ENCODE measurements around the gene WNK3.
"Not testable (repeated sequence)": the region's sequence is repeated elsewhere in the genome, so short reads cannot be mapped to it uniquely, and the experiment has no call there.

WNK3 gene

DNA sequence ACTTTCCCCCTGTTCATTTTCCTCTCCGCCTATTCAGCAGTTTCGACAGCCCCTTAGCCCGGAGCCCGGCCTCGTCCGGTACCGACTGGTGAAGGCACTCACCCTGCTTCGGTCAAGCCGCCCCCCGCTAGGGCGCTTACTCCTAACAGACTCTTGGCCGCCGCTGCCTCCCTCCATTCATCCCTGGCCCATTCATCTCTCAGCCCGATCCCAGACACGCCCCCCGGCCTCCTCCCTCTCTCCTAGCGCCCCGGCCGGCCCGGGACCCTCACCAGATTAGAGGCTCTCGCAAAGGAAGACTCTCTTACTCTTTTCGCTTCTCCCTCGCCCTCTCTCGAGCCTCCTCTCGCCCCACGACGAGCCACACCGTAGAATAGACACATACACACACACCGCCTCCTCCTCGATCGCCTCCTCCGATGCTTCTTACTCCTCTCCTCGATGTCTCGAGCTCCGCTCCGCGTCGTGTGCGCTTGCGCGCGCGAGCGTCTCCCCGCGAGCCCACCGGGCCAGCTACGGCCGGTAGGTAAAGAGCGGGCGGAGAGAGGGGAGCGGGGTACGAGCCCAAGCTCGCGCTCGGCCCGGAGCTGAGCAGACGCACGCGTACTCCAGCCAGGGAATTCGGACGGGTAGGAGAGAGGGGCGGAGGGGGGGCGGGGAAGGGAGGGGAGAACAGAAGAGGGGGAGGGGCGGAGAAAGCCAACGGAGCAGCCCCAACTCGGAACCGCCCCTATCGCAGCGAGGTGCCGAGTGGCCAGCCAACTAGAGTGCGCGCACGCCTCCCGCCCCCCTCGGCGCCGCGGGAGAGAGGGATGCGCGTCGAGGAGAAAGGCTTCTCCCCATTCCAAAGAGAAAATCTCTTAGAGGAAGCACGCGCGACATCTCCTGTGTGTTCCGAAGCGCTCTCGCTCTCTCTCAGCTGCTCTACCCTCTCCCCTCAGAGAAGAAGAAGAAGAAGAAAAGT, at the start of gene WNK3:
WNK3 (minus strand) TSS at position 633 of the 964 bp plus-strand sequence.
- Mint-ChIP-seq H3K9me3 (no peaks in the 10 kb centered on the region), H3K36me3 (no peaks in the 10 kb centered on the region), H3K4me3 (peak within 1 kb of the TSS; percentile 83), H3K27ac (peak within 1 kb of the TSS; percentile 26), H3K4me1 (peaks cover 19% of the 10 kb centered on the region)
- ATAC-seq (peak; percentile 80), DNase-seq (ENCODE audit: low spot score in 2 of 2) (peak; percentile 2 to 47)

- no peak overlapping the region for H3K4me3 Mint-ChIP-seq
- ATAC-seq = no peak
- H3K27ac Mint-ChIP-seq = no peak overlapping the region
Observed at GRCh38 chrX:54407266-54407665, 49.4 kb upstream of the WNK3 start.

GRCh38 chrX:54397113-54397512, 39.3 kb upstream of the WNK3 start:
- Mint-ChIP-seq H3K27ac (no peak overlapping the region), H3K36me3 (no peaks in the 10 kb centered on the region), H3K4me1 (no peaks in the 10 kb centered on the region), H3K4me3 (no peak overlapping the region), H3K9me3 (no peaks in the 10 kb centered on the region)
- no peak for DNase-seq (ENCODE audit: low spot score in 2 of 2)
- ATAC-seq = no peak

More at GRCh38 chrX:54407266-54407665, 49.4 kb upstream of the WNK3 start:
- Mint-ChIP-seq H3K4me1 (no peaks in the 10 kb centered on the region), H3K9me3 (no peaks in the 10 kb centered on the region), H3K36me3 (no peaks in the 10 kb centered on the region)
- DNase-seq (ENCODE audit: low spot score in 2 of 2) = no peak

GRCh38 chrX:54386314-54386713, 28.5 kb upstream of the WNK3 start:
- no peak overlapping the region for H3K4me3 Mint-ChIP-seq
- H3K36me3 Mint-ChIP-seq = no peaks in the 10 kb centered on the region
- ATAC-seq (no peak), DNase-seq (ENCODE audit: low spot score in 2 of 2) (no peak)
- no peaks in the 10 kb centered on the region for H3K4me1 Mint-ChIP-seq
- no peak overlapping the region for H3K27ac Mint-ChIP-seq
- H3K9me3 Mint-ChIP-seq = no peaks in the 10 kb centered on the region

DNA sequence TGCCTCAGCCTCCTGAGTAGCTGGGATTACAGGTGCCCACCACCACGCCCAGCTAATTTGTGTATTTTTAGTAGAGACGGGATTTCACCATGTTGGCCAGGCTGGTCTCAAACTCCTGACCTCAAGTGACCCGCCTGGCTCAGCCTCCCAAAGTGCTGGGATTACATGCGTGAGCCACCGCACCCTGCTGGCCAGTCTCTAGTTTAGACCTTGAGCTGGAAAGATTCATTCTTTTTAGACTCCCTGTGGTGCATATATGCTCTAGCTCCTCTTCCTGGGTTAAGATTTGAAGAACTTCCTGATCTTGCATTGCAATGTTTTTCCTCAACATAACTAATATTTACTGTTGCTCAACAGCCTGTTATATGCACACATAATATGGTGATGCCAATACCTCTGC, 26.8 kb upstream of the WNK3 start:
- H3K4me1 Mint-ChIP-seq; H3K27ac Mint-ChIP-seq; H3K4me3 Mint-ChIP-seq; H3K9me3 Mint-ChIP-seq; DNase-seq (ENCODE audit: low spot score in 2 of 2); H3K36me3 Mint-ChIP-seq; ATAC-seq: not testable (repeated sequence)

DNA sequence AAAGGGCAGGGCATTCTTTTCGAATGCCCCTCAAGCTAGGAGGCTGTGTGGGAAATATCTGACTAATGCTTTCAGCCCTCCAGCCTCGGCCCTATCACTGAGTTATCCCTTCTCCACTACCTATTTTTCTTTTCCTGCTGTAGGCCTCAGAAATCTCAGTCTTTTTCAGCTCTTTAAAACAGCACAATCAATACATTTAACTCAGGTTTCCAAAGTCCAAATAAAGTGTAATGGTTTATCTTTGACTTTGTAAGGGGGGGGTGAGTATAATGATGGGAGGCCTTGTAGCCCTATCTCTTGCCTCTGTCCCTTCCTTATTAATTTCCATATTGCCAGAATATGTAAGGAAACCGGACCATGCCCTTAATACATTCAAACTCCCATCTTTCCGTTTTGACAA, 1.6 kb upstream of the WNK3 start:
- no peak for DNase-seq (ENCODE audit: low spot score in 2 of 2)

GRCh38 chrX:54358424-54359211, 772 bp upstream of the WNK3 start:
- Mint-ChIP-seq H3K4me1 (peaks cover 19% of the 10 kb centered on the region), H3K9me3 (no peaks in the 10 kb centered on the region), H3K36me3 (no peaks in the 10 kb centered on the region), H3K27ac (no peak overlapping the region), H3K4me3 (peak overlapping the region; percentile 83)
- ATAC-seq = peak; percentile 51
- DNase-seq (ENCODE audit: low spot score in 2 of 2) = peak; percentile 2 to 45

More for the DNA sequence above, 1.6 kb upstream of the WNK3 start:
- Mint-ChIP-seq H3K9me3 (no peaks in the 10 kb centered on the region), H3K4me3 (peak overlapping the region; percentile 83), H3K36me3 (no peaks in the 10 kb centered on the region), H3K4me1 (peaks cover 19% of the 10 kb centered on the region), H3K27ac (no peak overlapping the region)
- no peak for ATAC-seq

DNA sequence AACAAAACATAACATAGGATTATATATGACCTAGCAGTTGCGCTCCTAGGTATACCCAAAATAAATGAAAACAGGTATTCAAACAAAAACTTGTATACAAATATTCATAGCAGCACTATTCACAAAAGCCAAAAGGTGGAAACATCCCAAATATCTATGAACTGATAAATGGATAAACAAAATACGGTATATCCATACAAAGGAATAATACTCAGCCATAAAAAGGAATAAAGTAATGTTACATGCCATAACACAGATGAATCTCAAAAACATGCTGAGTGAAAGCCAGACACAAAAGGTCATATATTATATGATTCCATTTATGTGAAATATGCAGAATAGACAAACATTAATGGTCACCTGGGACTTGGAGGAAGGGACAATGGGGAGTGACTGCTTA, 5.2 kb downstream of the WNK3 start:
- Mint-ChIP-seq H3K9me3 (no peaks in the 10 kb centered on the region), H3K4me1 (peaks cover 10% of the 10 kb centered on the region), H3K36me3 (no peaks in the 10 kb centered on the region), H3K4me3 (no peak overlapping the region), H3K27ac (no peak overlapping the region)
- ATAC-seq (no peak), DNase-seq (ENCODE audit: low spot score in 2 of 2) (no peak)

DNA sequence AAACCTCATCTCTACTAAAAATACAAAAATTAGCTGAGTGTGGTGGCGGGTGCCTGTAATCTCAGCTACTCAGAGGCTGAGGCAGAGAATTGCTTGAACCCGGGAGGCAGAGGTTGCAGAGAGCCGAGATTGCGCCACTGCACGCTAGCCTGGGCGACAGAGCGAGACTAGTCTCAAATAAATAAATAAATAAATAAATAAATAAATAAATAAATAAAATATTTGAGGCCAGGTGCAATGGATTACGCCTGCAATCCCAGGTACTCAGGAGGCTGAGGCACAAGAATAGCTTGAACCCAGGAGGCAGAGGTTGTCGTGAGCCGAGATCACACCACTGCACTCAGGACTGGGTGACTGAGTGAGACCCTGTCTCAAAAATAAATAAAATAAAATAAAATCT, 20.5 kb downstream of the WNK3 start:
- ATAC-seq; H3K4me1 Mint-ChIP-seq; H3K4me3 Mint-ChIP-seq; H3K27ac Mint-ChIP-seq; H3K36me3 Mint-ChIP-seq; H3K9me3 Mint-ChIP-seq; DNase-seq (ENCODE audit: low spot score in 2 of 2): not testable (repeated sequence)

- H3K4me3 Mint-ChIP-seq = no peak overlapping the region
- DNase-seq (ENCODE audit: low spot score in 2 of 2) (no peak), ATAC-seq (no peak)
- no peaks in the 10 kb centered on the region for H3K9me3 Mint-ChIP-seq
- no peak overlapping the region for H3K27ac Mint-ChIP-seq
- H3K4me1 Mint-ChIP-seq = no peaks in the 10 kb centered on the region
- H3K36me3 Mint-ChIP-seq = no peaks in the 10 kb centered on the region
Observed at GRCh38 chrX:54325077-54325476, 32.8 kb downstream of the WNK3 start.

GRCh38 chrX:54320067-54320466, 37.8 kb downstream of the WNK3 start:
- no peaks in the 10 kb centered on the region for H3K4me1 Mint-ChIP-seq
- DNase-seq (ENCODE audit: low spot score in 2 of 2) (no peak), ATAC-seq (no peak)
- H3K4me3 Mint-ChIP-seq = no peak overlapping the region
- no peak overlapping the region for H3K27ac Mint-ChIP-seq
- H3K9me3 Mint-ChIP-seq = no peaks in the 10 kb centered on the region
- no peaks in the 10 kb centered on the region for H3K36me3 Mint-ChIP-seq

GRCh38 chrX:54306379-54306778, 51.5 kb downstream of the WNK3 start:
- Mint-ChIP-seq H3K4me1 (no peaks in the 10 kb centered on the region), H3K27ac (no peak overlapping the region), H3K36me3 (no peaks in the 10 kb centered on the region), H3K9me3 (no peaks in the 10 kb centered on the region), H3K4me3 (no peak overlapping the region)
- ATAC-seq = no peak
- DNase-seq (ENCODE audit: low spot score in 2 of 2) = no peak

DNA sequence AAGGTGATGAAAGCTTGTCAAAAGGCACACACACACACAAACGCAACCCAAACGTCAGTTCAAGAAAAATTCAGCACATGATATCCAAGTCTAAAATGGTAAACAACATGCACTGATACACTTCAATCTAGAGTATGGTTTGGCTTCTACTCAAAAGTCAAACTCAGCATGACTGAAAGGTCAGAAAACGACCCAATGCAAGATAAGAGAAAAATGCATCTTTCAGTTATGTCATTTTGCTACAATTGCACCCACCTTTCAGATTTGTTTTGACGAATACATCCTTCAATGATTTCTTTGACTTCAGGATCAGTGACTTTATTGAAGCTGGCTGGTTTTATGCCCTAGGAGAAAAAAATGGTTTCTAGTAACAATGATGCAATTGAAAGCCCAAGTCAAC, 56.3 kb downstream of the WNK3 start:
- Mint-ChIP-seq H3K27ac (no peak overlapping the region), H3K9me3 (no peaks in the 10 kb centered on the region), H3K4me3 (no peak overlapping the region), H3K4me1 (no peaks in the 10 kb centered on the region), H3K36me3 (no peaks in the 10 kb centered on the region)
- DNase-seq (ENCODE audit: low spot score in 2 of 2) (no peak), ATAC-seq (no peak)

DNA sequence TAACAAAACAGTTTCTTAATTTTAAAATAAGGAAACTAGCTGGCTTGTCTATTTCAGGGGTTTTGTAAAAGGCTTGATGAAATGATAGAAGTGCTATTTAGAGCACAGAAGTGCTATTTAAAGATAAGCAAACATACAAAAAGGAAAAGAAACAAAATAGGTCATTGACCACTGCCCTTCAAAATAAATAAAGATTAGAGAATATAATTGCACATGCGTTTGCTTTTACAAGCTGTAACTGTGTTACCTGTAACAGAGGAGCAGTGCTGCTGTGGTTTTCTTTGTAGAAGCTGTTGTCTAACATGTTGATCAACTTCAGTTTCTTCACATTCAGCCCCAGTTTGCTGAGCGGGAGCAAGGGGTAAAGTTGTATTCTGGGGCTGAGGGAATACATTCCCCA, 63.5 kb downstream of the WNK3 start:
- H3K4me1 Mint-ChIP-seq = no peaks in the 10 kb centered on the region
- no peak for ATAC-seq
- no peak for DNase-seq (ENCODE audit: low spot score in 2 of 2)
- no peaks in the 10 kb centered on the region for H3K36me3 Mint-ChIP-seq
- no peaks in the 10 kb centered on the region for H3K9me3 Mint-ChIP-seq
- no peak overlapping the region for H3K4me3 Mint-ChIP-seq
- H3K27ac Mint-ChIP-seq = no peak overlapping the region

GRCh38 chrX:54292755-54293154, 65.1 kb downstream of the WNK3 start:
- Mint-ChIP-seq H3K27ac (no peak overlapping the region), H3K9me3 (no peaks in the 10 kb centered on the region), H3K4me1 (no peaks in the 10 kb centered on the region), H3K4me3 (no peak overlapping the region), H3K36me3 (no peaks in the 10 kb centered on the region)
- ATAC-seq (no peak), DNase-seq (ENCODE audit: low spot score in 2 of 2) (no peak)

- Mint-ChIP-seq H3K27ac (no peak overlapping the region), H3K4me1 (no peaks in the 10 kb centered on the region)
Observed at GRCh38 chrX:54291758-54292157, 66.1 kb downstream of the WNK3 start.

More at GRCh38 chrX:54291758-54292157, 66.1 kb downstream of the WNK3 start:
- ATAC-seq (no peak), DNase-seq (ENCODE audit: low spot score in 2 of 2) (no peak)
- Mint-ChIP-seq H3K9me3 (no peaks in the 10 kb centered on the region), H3K4me3 (no peak overlapping the region), H3K36me3 (no peaks in the 10 kb centered on the region)
